Neural crest cell (in vitro differentiated cells): ENCODE data around the gene SHFL. TPM values are rescaled to one million over a fixed set of nuclear protein-coding genes. Genes with fewer than 3 reads are reported as not detected.
A peak's percentile ranks its signal among the peaks of the same experiment; 100 is the strongest.

Source experiments
- DNase-seq: peaks from one replicate; pipeline ENCODE4 v3.0.0; 2021; ENCODE audit warnings: low read depth, mixed read lengths, low spot score
- H3K27ac Mint-ChIP-seq: one replicate; pipeline ENCODE4 v1.8.0; 2021; ENCODE audit warnings: mild to moderate bottlenecking, mixed read lengths; ENCODE audit not compliant: unreplicated experiment
- H3K27me3 Mint-ChIP-seq: 2 replicates; pipeline ENCODE4 v1.8.0; 2021; ENCODE audit warnings: low read depth, mild to moderate bottlenecking, mixed read lengths
- H3K36me3 Mint-ChIP-seq: 2 replicates; pipeline ENCODE4 v1.8.0; 2021; ENCODE audit warnings: low read depth, mild to moderate bottlenecking, mixed read lengths
- H3K4me1 Mint-ChIP-seq: 2 replicates; pipeline ENCODE4 v1.8.0; 2021; ENCODE audit warnings: mixed read lengths
- H3K4me3 Mint-ChIP-seq: one replicate; pipeline ENCODE4 v1.8.0; 2021; ENCODE audit warnings: mild to moderate bottlenecking, mixed read lengths
- H3K9me3 Mint-ChIP-seq: 2 replicates; pipeline ENCODE4 v1.8.0; 2021; ENCODE audit warnings: mixed read lengths
- total RNA-seq: library from RNA; stranded (reverse); gene quantifications from 2 replicates; pipeline ENCODE4 v1.2.1, GENCODE V29; 2021
- TF ChIP-seq, protein P1 (sequence below): fragments of 200-600 bp; sonication (generic); conservative IDR thresholded peaks from 2 replicates; pipeline ENCODE4 v1.5.0; 2021; ENCODE audit warnings: antibody characterized with exemption, mild to moderate bottlenecking

SHFL gene
- total RNA-seq, 1 donor from 2014 or later: 0.89 TPM

DNA sequence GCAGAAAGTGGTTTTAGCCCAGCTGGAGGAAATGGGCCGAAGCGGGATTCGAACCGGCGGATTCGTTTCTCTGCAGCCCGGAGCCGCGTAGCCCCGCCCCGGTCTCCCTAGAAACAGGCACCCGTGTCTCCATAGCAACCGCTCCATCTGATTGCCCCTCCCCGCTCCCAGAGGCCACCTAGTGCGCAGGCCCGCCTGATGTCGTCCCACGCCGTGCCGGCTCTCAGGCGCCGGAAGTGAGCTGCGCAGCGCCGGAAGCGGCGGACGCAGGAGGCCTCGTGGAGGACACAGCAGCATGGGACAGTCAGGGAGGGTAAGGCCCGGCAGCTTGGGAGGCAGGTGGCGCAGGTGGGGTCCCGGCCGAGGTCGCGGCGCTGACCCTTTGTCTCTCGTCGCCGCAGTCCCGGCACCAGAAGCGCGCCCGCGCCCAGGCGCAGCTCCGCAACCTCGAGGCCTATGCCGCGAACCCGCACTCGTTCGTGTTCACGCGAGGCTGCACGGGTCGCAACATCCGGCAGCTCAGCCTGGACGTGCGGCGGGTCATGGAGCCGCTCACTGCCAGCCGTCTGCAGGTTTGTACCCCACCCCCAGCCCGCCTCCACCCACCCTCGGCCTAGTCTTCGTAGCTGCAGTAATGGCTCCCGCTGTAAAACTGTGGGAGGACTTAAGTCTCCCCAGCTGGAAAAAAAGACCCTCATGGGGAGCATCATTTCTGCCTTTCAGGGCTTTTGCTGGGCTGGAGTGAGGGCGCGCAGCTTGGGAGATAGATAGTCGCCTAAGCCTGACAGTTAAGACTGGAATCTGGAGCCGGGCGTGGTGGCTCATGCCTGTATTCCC, 20.2 kb downstream of the SHFL start, which contains the start of gene PPAN:
TSS of gene PPAN (plus strand) at position 263 of the 837 bp plus-strand sequence. CDS start at position 296, 33 bp downstream.
- DNase-seq: peak; percentile 96
- Mint-ChIP-seq H3K9me3 (no peaks in the 10 kb centered on the region), H3K4me1 (peaks cover 9% of the 10 kb centered on the region), H3K36me3 (peaks cover 9% of the 10 kb centered on the region), H3K4me3 (peak within 1 kb of the TSS; percentile 91), H3K27me3 (no peaks in the 10 kb centered on the region), H3K27ac (peak within 1 kb of the TSS; percentile 84)
- TF ChIP-seq, protein P1, sequence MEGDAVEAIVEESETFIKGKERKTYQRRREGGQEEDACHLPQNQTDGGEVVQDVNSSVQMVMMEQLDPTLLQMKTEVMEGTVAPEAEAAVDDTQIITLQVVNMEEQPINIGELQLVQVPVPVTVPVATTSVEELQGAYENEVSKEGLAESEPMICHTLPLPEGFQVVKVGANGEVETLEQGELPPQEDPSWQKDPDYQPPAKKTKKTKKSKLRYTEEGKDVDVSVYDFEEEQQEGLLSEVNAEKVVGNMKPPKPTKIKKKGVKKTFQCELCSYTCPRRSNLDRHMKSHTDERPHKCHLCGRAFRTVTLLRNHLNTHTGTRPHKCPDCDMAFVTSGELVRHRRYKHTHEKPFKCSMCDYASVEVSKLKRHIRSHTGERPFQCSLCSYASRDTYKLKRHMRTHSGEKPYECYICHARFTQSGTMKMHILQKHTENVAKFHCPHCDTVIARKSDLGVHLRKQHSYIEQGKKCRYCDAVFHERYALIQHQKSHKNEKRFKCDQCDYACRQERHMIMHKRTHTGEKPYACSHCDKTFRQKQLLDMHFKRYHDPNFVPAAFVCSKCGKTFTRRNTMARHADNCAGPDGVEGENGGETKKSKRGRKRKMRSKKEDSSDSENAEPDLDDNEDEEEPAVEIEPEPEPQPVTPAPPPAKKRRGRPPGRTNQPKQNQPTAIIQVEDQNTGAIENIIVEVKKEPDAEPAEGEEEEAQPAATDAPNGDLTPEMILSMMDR: no peak

DNA sequence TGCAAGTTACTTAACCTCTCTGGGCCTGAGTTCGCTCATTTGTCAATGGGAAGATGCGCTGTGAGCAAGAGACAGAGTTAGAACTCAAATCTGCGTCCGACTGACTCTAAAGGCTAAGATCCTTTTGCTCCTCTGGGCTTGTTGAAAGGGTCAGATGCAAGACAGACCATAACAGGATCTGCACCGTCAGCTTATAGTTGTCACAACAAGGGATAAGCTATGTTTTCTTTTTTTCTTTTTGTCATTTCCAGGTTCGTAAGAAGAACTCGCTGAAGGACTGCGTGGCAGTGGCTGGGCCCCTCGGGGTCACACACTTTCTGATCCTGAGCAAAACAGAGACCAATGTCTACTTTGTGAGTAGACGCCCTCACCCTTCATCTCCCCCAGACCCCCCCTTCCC, 21.1 kb downstream of the SHFL start:
- H3K4me3 Mint-ChIP-seq: peak overlapping the region; percentile 91
- peak overlapping the region; percentile 83 for H3K27ac Mint-ChIP-seq
- TF ChIP-seq, protein P1: no peak
- peaks cover 9% of the 10 kb centered on the region for H3K36me3 Mint-ChIP-seq
- no peaks in the 10 kb centered on the region for H3K9me3 Mint-ChIP-seq
- no peak for DNase-seq
- peaks cover 9% of the 10 kb centered on the region for H3K4me1 Mint-ChIP-seq
- H3K27me3 Mint-ChIP-seq: no peaks in the 10 kb centered on the region

DNA sequence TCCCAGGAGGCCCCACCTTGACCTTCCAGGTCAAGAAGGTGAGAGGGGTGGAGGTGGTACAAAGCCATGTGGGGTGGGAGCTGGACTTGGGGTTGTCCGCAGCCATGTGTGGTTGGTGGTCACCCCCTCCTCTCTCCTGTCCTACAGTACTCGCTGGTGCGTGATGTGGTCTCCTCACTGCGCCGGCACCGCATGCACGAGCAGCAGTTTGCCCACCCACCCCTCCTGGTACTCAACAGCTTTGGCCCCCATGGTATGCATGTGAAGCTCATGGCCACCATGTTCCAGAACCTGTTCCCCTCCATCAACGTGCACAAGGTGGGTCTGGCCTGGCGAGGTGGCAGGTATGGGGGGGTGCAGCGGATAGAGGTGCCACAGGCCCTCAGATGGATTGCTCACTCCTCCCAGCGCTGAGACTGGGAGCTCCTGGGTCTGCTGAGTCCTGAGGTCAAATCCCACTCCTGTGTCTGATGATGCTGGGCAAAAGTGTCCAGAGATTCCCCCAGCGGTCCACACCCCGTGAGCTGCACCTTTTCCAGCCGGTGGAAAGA, 21.8 kb downstream of the SHFL start:
- peaks cover 9% of the 10 kb centered on the region for H3K36me3 Mint-ChIP-seq
- TF ChIP-seq, protein P1: no peak
- DNase-seq: no peak
- H3K4me3 Mint-ChIP-seq: peak overlapping the region; percentile 91
- H3K9me3 Mint-ChIP-seq: no peaks in the 10 kb centered on the region
- H3K27ac Mint-ChIP-seq: no peak overlapping the region
- H3K27me3 Mint-ChIP-seq: no peaks in the 10 kb centered on the region
- peaks cover 9% of the 10 kb centered on the region for H3K4me1 Mint-ChIP-seq

DNA sequence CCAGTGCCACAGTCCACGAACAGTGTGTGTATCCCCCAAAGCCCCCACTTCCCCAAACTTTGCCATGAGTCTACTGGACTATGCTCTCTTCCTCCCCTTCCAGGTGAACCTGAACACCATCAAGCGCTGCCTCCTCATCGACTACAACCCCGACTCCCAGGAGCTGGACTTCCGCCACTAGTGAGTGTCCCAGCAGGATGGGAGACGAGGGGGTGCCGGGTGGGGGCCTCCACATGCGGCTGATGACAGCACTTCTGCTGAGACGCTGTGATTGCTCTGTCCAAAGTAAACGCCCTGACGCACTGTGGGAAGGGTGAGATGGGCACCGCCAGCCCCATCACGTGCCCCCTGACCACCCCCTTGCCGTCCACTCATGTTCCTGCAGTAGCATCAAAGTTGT, 23.4 kb downstream of the SHFL start:
- H3K36me3 Mint-ChIP-seq: peaks cover 9% of the 10 kb centered on the region
- TF ChIP-seq, protein P1: no peak
- H3K27me3 Mint-ChIP-seq: peaks cover 2% of the 10 kb centered on the region
- H3K4me1 Mint-ChIP-seq: peaks cover 9% of the 10 kb centered on the region
- DNase-seq: no peak
- H3K27ac Mint-ChIP-seq: no peak overlapping the region
- H3K9me3 Mint-ChIP-seq: no peaks in the 10 kb centered on the region
- peak overlapping the region; percentile 91 for H3K4me3 Mint-ChIP-seq

DNA sequence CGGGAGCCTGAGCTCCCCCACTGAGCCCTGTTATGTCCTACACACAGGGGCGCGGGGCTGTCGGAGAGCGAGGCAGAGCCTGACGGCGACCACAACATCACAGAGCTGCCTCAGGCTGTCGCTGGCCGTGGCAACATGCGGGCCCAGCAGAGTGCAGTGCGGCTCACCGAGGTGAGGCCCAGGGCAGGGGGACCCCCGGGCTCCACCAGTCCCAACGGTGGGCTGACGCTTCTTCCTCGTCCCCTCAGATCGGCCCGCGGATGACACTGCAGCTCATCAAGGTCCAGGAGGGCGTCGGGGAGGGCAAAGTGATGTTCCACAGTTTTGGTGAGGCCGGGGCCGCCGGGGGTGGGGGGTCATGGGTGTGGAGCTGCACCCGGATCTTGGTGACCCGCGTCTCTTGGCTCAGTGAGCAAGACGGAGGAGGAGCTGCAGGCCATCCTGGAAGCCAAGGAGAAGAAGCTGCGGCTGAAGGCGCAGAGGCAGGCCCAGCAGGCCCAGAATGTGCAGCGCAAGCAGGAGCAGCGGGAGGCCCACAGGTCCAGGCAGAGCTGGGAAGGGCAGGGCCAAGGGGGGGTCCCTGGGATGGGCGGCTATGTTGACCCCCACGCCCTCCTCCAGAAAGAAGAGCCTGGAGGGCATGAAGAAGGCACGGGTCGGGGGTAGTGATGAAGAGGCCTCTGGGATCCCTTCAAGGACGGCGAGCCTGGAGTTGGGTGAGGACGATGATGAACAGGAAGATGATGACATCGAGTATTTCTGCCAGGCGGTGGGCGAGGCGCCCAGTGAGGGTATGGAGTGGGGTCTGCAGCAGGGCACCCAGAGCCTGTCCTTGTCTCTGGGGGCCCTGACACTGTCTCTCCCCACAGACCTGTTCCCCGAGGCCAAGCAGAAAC, 24.2 kb downstream of the SHFL start:
- Mint-ChIP-seq H3K36me3 (peaks cover 9% of the 10 kb centered on the region), H3K9me3 (no peaks in the 10 kb centered on the region), H3K27me3 (peaks cover 7% of the 10 kb centered on the region), H3K4me1 (peaks cover 9% of the 10 kb centered on the region), H3K4me3 (peak overlapping the region; percentile 51), H3K27ac (no peak overlapping the region)
- no peak for DNase-seq
- TF ChIP-seq, protein P1: no peak
